Smooth muscle cell (in vitro differentiated cells): Measurements from ENCODE around the gene NLRP3. TPM values are rescaled to one million over a fixed set of nuclear protein-coding genes. Genes with fewer than 3 reads are reported as not detected.
"Not testable (repeated sequence)": the region's sequence is repeated elsewhere in the genome, so short reads cannot be mapped to it uniquely, and the experiment has no call there.

Experiments used
- DNase-seq: peaks from one replicate; lab custom pipeline; 2025; ENCODE audit not compliant: unreplicated experiment; lab: John Stamatoyannopoulos, UW
- H2AFZ ChIP-seq: fragments of 200-600 bp; sonication (generic); 2 replicates; pipeline ENCODE4 v1.6.0; 2016; ENCODE audit warnings: antibody characterized with exemption, low read depth, mild to moderate bottlenecking
- H3F3A ChIP-seq: fragments of 200-600 bp; sonication (generic); 2 replicates; pipeline ENCODE4 v1.6.0; 2017; ENCODE audit warnings: antibody characterized with exemption, low read depth
- H3K27ac ChIP-seq: fragments of 200-600 bp; sonication (generic); 2 replicates; pipeline ENCODE4 v1.5.1; 2016; ENCODE audit warnings: low read depth, mild to moderate bottlenecking
- H3K27me3 ChIP-seq: fragments of 200-600 bp; sonication (generic); 2 replicates; pipeline ENCODE4 v1.6.1; 2016; ENCODE audit warnings: low read depth, mild to moderate bottlenecking
- H3K36me3 ChIP-seq: fragments of 200-600 bp; sonication (generic); 2 replicates; pipeline ENCODE4 v1.5.1; 2016; ENCODE audit warnings: low read depth
- H3K4me1 ChIP-seq: fragments of 200-600 bp; sonication (generic); 2 replicates; pipeline ENCODE4 v1.5.1; 2016; ENCODE audit warnings: low read depth
- H3K4me2 ChIP-seq: fragments of 200-600 bp; sonication (generic); 2 replicates; pipeline ENCODE4 v1.6.0; 2016; ENCODE audit warnings: mild to moderate bottlenecking
- H3K4me3 ChIP-seq: fragments of 200-600 bp; sonication (generic); 2 replicates; pipeline ENCODE4 v1.5.1; 2016; ENCODE audit warnings: mild to moderate bottlenecking
- H3K79me2 ChIP-seq: fragments of 200-600 bp; sonication (generic); 2 replicates; pipeline ENCODE4 v1.6.0; 2016; ENCODE audit warnings: low read depth, mild to moderate bottlenecking
- H3K9ac ChIP-seq: fragments of 200-600 bp; sonication (generic); 2 replicates; pipeline ENCODE4 v1.6.0; 2016; ENCODE audit warnings: low read depth
- H3K9me3 ChIP-seq: fragments of 200-600 bp; sonication (generic); replicated peaks from 2 replicates; pipeline ENCODE4 v1.5.1; 2016; ENCODE audit warnings: low read depth
- H4K20me1 ChIP-seq: fragments of 200-600 bp; sonication (generic); 2 replicates; pipeline ENCODE4 v1.6.0; 2016; ENCODE audit warnings: low read depth
- CTCF ChIP-seq: fragments of 200-600 bp; sonication (generic); IDR thresholded peaks from 2 replicates; pipeline ENCODE4 v1.5.1; 2017; ENCODE audit warnings: borderline replicate concordance, mild to moderate bottlenecking, antibody characterized with exemption; ENCODE audit not compliant: insufficient read depth, poor library complexity, severe bottlenecking
- WGBS: methylation state at CpG from one replicate; pipeline ENCODE4 v1.1.7; 2016; ENCODE audit warnings: low lambda C conversion rate; 5-methylcytosine and 5-hydroxymethylcytosine counted together
- polyA plus RNA-seq: library from polyadenylated mRNA; unstranded; fragments of >200 nt; fragmentation: Nextera tagmentation; extraction: Ambion mirVana; gene quantifications from 2 replicates; pipeline ENCODE4 v1.2.1, GENCODE V29; 2016
- total RNA-seq: library from RNA; depleted of rRNA; stranded (reverse); fragments of >200 nt; gene quantifications from 2 replicates; pipeline ENCODE4 v1.2.3, GENCODE V29; 2014

Gene NLRP3
- total and polyA plus RNA-seq, 2 experiments from 2014 or later, result 0.58 to 1.4 TPM

- WGBS, result 100% methylated on average over 1 of the region's 1 CpG
- H2AFZ ChIP-seq, result no peak overlapping the region
- no peak for TF ChIP-seq CTCF
Measured at GRCh38 chr1:247392088-247392487, 23.9 kb upstream of the NLRP3 start.

GRCh38 chr1:247395075-247395474 lies 20.9 kb upstream of the NLRP3 start:
- not testable (repeated sequence) for H3F3A ChIP-seq, H3K36me3 ChIP-seq, DNase-seq, H3K9ac ChIP-seq, H3K4me3 ChIP-seq, H3K4me1 ChIP-seq, H2AFZ ChIP-seq, H3K27ac ChIP-seq, H3K9me3 ChIP-seq, H3K4me2 ChIP-seq, H3K27me3 ChIP-seq, H3K79me2 ChIP-seq, H4K20me1 ChIP-seq
- WGBS, result 85% methylated on average over 8 of the region's 8 CpGs

More at GRCh38 chr1:247392088-247392487, 23.9 kb upstream of the NLRP3 start:
- Histone ChIP-seq H3K9me3 (no peaks in the 10 kb centered on the region), H3K79me2 (no peaks in the 10 kb centered on the region), H3F3A (peaks cover 5% of the 10 kb centered on the region), H3K27ac (no peak overlapping the region), H4K20me1 (no peaks in the 10 kb centered on the region), H3K36me3 (no peaks in the 10 kb centered on the region), H3K4me1 (no peaks in the 10 kb centered on the region), H3K27me3 (no peaks in the 10 kb centered on the region), H3K9ac (no peak overlapping the region), H3K4me3 (no peak overlapping the region), H3K4me2 (no peak overlapping the region)
- DNase-seq, result no peak

GRCh38 chr1:247400685-247401084 lies 15.3 kb upstream of the NLRP3 start:
- H3K79me2 ChIP-seq, result no peaks in the 10 kb centered on the region
- H3K4me2 ChIP-seq, result no peak overlapping the region
- TF ChIP-seq CTCF, result no peak
- DNase-seq, result no peak
- no peaks in the 10 kb centered on the region for H3K27me3 ChIP-seq
- no peak overlapping the region for H3K27ac ChIP-seq
- no peak overlapping the region for H3K9ac ChIP-seq
- no peaks in the 10 kb centered on the region for H3K4me1 ChIP-seq
- no peak overlapping the region for H2AFZ ChIP-seq
- H3F3A ChIP-seq, result no peaks in the 10 kb centered on the region
- no peaks in the 10 kb centered on the region for H3K36me3 ChIP-seq
- 44% methylated on average over 3 of the region's 3 CpGs for WGBS
- H3K9me3 ChIP-seq, result no peaks in the 10 kb centered on the region
- no peak overlapping the region for H3K4me3 ChIP-seq
- H4K20me1 ChIP-seq, result no peaks in the 10 kb centered on the region

- H3K36me3 ChIP-seq, result no peaks in the 10 kb centered on the region
- 87% methylated on average over 10 of the region's 10 CpGs for WGBS
- H3K4me2 ChIP-seq, result no peak overlapping the region
- H4K20me1 ChIP-seq, result no peaks in the 10 kb centered on the region
- no peak overlapping the region for H3K9ac ChIP-seq
- no peak overlapping the region for H2AFZ ChIP-seq
- no peaks in the 10 kb centered on the region for H3K27me3 ChIP-seq
- no peak for TF ChIP-seq CTCF
- H3K79me2 ChIP-seq, result no peaks in the 10 kb centered on the region
- no peaks in the 10 kb centered on the region for H3F3A ChIP-seq
- no peak overlapping the region for H3K27ac ChIP-seq
- no peaks in the 10 kb centered on the region for H3K9me3 ChIP-seq
- DNase-seq, result no peak
- no peaks in the 10 kb centered on the region for H3K4me1 ChIP-seq
- no peak overlapping the region for H3K4me3 ChIP-seq
Measured at GRCh38 chr1:247401310-247402119, 14.5 kb upstream of the NLRP3 start.
